Measurements from ENCODE around the gene FSTL5.

FSTL5 gene

DNA sequence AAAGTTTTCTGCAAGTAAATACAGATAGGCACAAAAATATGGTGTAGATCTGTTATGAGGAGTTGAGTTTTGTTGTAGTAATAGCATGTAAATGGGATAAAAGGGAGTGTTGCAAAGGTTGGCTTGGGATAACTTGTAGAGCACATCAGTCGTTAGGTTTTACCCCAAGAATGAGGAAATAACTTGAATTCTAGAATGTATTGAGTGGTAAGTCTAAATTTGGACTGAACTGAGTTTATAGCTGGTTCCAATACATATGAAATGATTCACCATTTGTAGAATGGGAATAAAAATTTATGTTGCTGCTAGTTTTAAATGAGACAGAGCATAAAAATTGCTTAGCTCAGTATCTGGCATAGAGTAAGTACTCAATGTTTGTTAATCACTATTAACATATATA lies 719.2 kb downstream of the FSTL5 start:
- TF ChIP-seq, protein P1, sequence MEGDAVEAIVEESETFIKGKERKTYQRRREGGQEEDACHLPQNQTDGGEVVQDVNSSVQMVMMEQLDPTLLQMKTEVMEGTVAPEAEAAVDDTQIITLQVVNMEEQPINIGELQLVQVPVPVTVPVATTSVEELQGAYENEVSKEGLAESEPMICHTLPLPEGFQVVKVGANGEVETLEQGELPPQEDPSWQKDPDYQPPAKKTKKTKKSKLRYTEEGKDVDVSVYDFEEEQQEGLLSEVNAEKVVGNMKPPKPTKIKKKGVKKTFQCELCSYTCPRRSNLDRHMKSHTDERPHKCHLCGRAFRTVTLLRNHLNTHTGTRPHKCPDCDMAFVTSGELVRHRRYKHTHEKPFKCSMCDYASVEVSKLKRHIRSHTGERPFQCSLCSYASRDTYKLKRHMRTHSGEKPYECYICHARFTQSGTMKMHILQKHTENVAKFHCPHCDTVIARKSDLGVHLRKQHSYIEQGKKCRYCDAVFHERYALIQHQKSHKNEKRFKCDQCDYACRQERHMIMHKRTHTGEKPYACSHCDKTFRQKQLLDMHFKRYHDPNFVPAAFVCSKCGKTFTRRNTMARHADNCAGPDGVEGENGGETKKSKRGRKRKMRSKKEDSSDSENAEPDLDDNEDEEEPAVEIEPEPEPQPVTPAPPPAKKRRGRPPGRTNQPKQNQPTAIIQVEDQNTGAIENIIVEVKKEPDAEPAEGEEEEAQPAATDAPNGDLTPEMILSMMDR (IDR thresholded peaks at IDR 0.05) = no peak
- TF ChIP-seq ZFX (IDR thresholded peaks at IDR 0.05; ENCODE audit: borderline replicate concordance) = no peak

DNA sequence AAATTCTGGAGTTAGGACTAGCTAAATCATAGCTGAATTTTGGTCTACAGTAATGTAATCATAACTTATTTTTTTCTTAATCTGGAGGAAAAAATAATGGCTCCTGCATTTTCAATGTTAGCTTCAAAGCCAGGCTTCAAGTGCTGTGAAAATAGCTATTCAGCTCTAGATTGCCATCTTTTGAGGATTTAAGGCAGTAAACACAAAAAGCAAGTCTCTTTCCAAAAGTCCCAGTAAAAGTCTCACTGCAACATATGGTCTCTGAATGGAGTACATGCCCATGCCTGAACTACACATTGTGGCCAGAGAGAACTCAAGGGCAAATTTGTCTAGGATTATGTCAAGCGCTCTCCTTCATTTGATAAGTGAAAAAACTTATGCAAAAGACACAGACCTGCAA lies 720.9 kb downstream of the FSTL5 start:
- TF ChIP-seq ZFX (IDR thresholded peaks at IDR 0.05; ENCODE audit: borderline replicate concordance) = no peak
- TF ChIP-seq, protein P1 (IDR thresholded peaks at IDR 0.05) = no peak

More for the DNA sequence above, 719.2 kb downstream of the FSTL5 start:
- no peak overlapping the region for H3K27ac ChIP-seq

DNA sequence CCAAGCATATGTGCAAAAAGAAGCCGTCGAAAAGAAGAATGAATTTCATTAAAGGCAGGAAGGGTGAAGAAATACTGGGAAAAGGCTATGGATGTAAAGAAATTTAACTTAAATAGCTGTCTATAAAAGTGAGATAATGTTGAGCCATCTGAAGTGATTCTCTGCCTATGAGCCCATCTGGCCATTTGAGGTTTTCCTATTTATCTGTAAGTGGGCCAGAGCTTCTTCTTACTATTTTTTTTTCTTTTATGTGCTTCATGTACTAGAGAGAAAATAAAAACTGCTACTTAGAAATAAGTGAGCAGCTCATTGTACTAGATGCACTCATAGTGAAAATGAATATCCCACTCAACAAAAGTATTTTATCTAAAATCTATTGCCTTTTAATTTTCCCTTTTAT lies 725.7 kb downstream of the FSTL5 start:
- TF ChIP-seq, protein P1 (IDR thresholded peaks at IDR 0.05) = no peak
- TF ChIP-seq ZFX (IDR thresholded peaks at IDR 0.05; ENCODE audit: borderline replicate concordance) = no peak
- no peak overlapping the region for H3K27ac ChIP-seq

More for the DNA sequence above, 720.9 kb downstream of the FSTL5 start:
- no peak overlapping the region for H3K27ac ChIP-seq

DNA sequence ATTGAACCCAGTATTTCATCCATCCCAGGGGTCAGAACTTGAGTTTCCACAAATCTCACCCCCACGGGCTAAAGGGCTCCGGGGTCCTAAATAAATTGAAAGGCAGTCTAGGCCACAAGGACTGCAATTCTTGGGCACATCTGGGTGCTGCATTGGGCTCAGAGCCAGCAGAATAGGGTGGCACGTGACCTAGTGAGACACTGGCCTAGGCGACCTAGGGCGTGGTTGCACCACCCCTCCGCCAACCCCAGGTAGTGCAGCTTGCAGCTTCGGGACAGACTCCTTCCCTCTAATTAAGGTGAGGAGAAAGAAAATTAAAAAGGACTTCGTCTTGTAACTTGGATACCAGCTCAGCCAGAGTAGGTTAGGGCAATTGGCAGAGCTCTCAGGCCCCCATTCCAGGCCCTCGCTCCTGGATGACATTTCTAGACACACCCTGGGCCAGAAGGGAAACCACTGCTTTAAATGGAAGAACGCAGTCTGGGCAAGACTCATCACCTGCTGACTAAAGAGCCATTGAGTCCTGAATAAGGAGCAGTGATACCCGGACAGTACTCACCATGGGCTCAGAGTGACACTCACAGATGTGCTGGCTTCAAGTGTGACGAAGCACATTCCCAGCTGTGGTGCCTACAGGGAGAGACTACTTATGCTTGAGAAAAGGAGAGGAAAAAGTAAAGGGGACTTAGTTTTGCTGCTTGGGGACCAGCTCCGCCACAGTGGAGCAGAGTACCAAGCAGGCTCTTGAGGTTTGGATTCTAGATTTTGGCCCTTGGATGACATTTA lies 735.4 kb downstream of the FSTL5 start:
- H3K27ac ChIP-seq = no peak overlapping the region
- no peak for TF ChIP-seq ZFX (IDR thresholded peaks at IDR 0.05; ENCODE audit: borderline replicate concordance)
- TF ChIP-seq, protein P1 (IDR thresholded peaks at IDR 0.05) = no peak

DNA sequence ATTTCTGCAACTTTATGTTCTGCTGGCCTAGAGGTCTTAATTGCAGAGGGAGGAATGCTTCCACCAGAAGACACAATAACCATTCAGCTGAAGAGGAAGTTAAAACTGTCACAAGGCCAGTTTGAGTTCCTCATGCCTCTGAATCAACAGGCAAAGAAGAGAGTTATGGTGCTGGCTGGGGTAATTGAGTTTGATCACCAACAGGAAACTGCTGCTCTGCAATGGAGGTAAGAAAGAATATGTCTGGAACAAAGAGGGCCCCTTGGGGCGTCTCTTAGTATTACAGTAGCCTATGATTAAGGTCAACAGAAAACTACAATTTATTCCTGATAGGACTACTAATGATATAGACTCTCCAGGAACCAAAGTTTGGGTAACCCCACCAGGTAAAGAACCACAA lies 744.0 kb downstream of the FSTL5 start:
- TF ChIP-seq ZFX (IDR thresholded peaks at IDR 0.05; ENCODE audit: borderline replicate concordance) = no peak
- TF ChIP-seq, protein P1 (IDR thresholded peaks at IDR 0.05) = no peak
- no peak overlapping the region for H3K27ac ChIP-seq

DNA sequence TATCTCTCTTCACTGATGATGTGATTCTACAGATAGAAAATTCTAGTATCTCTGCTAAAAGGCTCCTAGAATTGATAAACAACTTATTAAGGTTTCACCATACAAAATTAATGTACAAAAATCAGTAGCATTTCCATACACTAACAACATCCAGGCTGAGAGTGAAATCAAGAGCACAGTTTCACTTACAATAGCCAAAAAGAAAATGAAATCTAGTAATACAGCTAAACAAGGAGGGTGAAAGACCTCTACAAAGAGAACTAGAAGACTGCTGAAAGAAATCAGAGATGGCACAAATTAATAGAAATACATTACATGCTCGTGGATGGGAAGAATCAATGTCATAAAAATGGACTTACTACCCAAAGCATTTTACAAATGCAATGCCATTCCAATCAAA lies 751.9 kb downstream of the FSTL5 start:
- H3K27ac ChIP-seq = no peak overlapping the region
- TF ChIP-seq, protein P1 (IDR thresholded peaks at IDR 0.05) = no peak
- TF ChIP-seq ZFX (IDR thresholded peaks at IDR 0.05; ENCODE audit: borderline replicate concordance) = no peak

DNA sequence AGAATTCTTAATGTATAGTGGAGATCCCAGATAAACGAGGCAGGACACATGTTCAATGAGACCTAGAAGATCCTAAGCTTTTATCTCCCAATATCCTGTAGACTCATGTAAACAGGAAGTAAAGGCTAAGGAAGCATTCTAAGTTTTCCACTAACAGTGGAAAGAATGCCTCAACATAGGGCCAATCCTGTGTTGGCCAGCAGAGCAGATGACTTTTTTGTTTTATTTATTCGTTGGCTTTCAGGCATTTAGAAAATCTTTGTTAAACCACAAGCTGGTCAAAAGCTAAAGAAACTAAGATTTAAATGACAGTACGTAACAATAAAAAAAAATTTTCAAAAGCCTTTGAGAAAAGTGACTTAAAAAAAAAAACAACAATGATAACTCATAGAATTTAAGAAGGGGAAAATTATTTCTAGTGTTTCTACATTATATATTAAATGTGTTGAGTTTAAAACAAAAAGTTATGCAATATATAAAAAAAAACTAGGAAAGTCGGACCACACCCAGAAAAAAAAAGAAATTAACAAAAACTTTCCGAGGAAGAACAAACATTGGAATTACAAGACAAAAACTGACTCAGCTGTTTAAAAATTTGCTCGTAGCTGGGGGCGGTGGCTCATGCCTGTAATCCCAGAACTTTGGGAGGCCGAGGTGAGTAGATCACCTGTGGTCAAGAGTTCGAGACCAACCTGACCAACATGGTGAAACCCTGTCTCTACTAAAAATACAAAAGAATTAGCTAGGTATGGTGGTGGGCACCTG lies 759.3 kb downstream of the FSTL5 start:
- no peak overlapping the region for H3K27ac ChIP-seq
- TF ChIP-seq, protein P1 (IDR thresholded peaks at IDR 0.05) = no peak
- TF ChIP-seq ZFX (IDR thresholded peaks at IDR 0.05; ENCODE audit: borderline replicate concordance) = no peak
